OCI-LY1 (cell line): ENCODE measurements around the gene SEPSECS.

Experiments used
- H2AFZ ChIP-seq: fragments of 200-600 bp; sonication (generic), shearing (Covaris generic); 2 replicates; pipeline ENCODE4 v1.6.0; 2014; ENCODE audit warnings: antibody characterized with exemption, mild to moderate bottlenecking, low read length
- H3F3A ChIP-seq: fragments of 200-600 bp; sonication (generic), shearing (Covaris generic); 2 replicates; pipeline ENCODE4 v1.6.0; 2014; ENCODE audit warnings: mild to moderate bottlenecking, antibody characterized with exemption, low read length, moderate library complexity; ENCODE audit not compliant: insufficient read depth
- H3K27ac ChIP-seq: fragments of 200-600 bp; sonication (generic); 2 replicates; pipeline ENCODE4 v1.5.1; 2014; ENCODE audit warnings: low read length, mixed run types, mild to moderate bottlenecking, low read depth; ENCODE audit not compliant: poor library complexity, severe bottlenecking
- H3K27me3 ChIP-seq: fragments of 200-600 bp; sonication (generic); 2 replicates; pipeline ENCODE4 v1.6.0; 2014; ENCODE audit warnings: antibody characterized with exemption, mild to moderate bottlenecking, low read length, moderate library complexity; ENCODE audit not compliant: insufficient read depth
- H3K36me3 ChIP-seq: fragments of 200-600 bp; sonication (generic); 2 replicates; pipeline ENCODE4 v1.6.1; 2014; ENCODE audit warnings: mild to moderate bottlenecking, antibody characterized with exemption, low read length, moderate library complexity, mixed read lengths; ENCODE audit not compliant: insufficient read depth
- H3K4me1 ChIP-seq: fragments of 200-600 bp; sonication (generic); 2 replicates; pipeline ENCODE4 v1.5.1; 2014; ENCODE audit warnings: mild to moderate bottlenecking, low read length, moderate library complexity; ENCODE audit not compliant: insufficient read depth, severe bottlenecking
- H3K4me2 ChIP-seq: fragments of 200-600 bp; sonication (generic), shearing (Covaris generic); 2 replicates; pipeline ENCODE4 v1.6.1; 2014; ENCODE audit warnings: low read length
- H3K4me3 ChIP-seq: fragments of 200-600 bp; sonication (generic); 2 replicates; pipeline ENCODE4 v1.5.1; 2014; ENCODE audit warnings: low read length, low read depth, mild to moderate bottlenecking, mixed read lengths; ENCODE audit not compliant: poor library complexity, severe bottlenecking
- H3K79me2 ChIP-seq: fragments of 200-600 bp; shearing (Covaris generic); 2 replicates; pipeline ENCODE4 v1.6.1; 2016; ENCODE audit warnings: mixed run types, low read length, mixed read lengths; ENCODE audit not compliant: insufficient read depth
- H3K9ac ChIP-seq: fragments of 200-600 bp; sonication (generic), shearing (Covaris generic); 2 replicates; pipeline ENCODE4 v1.6.1; 2014; ENCODE audit warnings: mild to moderate bottlenecking, low read length, mixed read lengths
- H3K9me2 ChIP-seq: fragments of 200-600 bp; sonication (generic), shearing (Covaris generic); 2 replicates; pipeline ENCODE4 v1.6.1; 2014; ENCODE audit warnings: low read depth, mild to moderate bottlenecking, low read length, mixed read lengths
- H3K9me3 ChIP-seq: fragments of 200-600 bp; shearing (Covaris generic); 2 replicates; pipeline ENCODE4 v1.6.1; 2014; ENCODE audit warnings: low read length, mixed read lengths
- H4K20me1 ChIP-seq: fragments of 200-600 bp; sonication (generic), shearing (Covaris generic); 2 replicates; pipeline ENCODE4 v1.6.0; 2016; ENCODE audit warnings: mild to moderate bottlenecking, low read length; ENCODE audit not compliant: insufficient read depth
- EZH2 ChIP-seq: fragments of 200-600 bp; sonication (generic), shearing (Covaris generic); IDR thresholded peaks from 2 replicates; pipeline ENCODE4 v1.8.0; 2017; ENCODE audit warnings: borderline replicate concordance, mixed run types, mild to moderate bottlenecking, antibody characterized with exemption, low read length, moderate library complexity, mixed read lengths
- TF ChIP-seq, protein P1 (sequence below): fragments of 200-600 bp; sonication (generic), shearing (Covaris generic); IDR thresholded peaks from 2 replicates; pipeline ENCODE4 v1.5.1; 2017; ENCODE audit warnings: mild to moderate bottlenecking, antibody characterized with exemption, low read length, moderate library complexity, mixed read lengths

SEPSECS gene

GRCh38 chr4:25144870-25145481 lies 15.3 kb downstream of the SEPSECS start:
- Histone ChIP-seq H3K9me2 (no peaks in the 10 kb centered on the region), H3F3A (no peaks in the 10 kb centered on the region), H3K9ac (no peak overlapping the region), H3K27me3 (no peaks in the 10 kb centered on the region), H3K4me1 (no peaks in the 10 kb centered on the region), H3K79me2 (no peaks in the 10 kb centered on the region), H4K20me1 (no peaks in the 10 kb centered on the region), H3K4me3 (no peak overlapping the region), H2AFZ (no peak overlapping the region), H3K4me2 (no peak overlapping the region), H3K9me3 (no peaks in the 10 kb centered on the region), H3K27ac (no peak overlapping the region), H3K36me3 (no peaks in the 10 kb centered on the region)
- no peak for TF ChIP-seq EZH2
- TF ChIP-seq, protein P1, sequence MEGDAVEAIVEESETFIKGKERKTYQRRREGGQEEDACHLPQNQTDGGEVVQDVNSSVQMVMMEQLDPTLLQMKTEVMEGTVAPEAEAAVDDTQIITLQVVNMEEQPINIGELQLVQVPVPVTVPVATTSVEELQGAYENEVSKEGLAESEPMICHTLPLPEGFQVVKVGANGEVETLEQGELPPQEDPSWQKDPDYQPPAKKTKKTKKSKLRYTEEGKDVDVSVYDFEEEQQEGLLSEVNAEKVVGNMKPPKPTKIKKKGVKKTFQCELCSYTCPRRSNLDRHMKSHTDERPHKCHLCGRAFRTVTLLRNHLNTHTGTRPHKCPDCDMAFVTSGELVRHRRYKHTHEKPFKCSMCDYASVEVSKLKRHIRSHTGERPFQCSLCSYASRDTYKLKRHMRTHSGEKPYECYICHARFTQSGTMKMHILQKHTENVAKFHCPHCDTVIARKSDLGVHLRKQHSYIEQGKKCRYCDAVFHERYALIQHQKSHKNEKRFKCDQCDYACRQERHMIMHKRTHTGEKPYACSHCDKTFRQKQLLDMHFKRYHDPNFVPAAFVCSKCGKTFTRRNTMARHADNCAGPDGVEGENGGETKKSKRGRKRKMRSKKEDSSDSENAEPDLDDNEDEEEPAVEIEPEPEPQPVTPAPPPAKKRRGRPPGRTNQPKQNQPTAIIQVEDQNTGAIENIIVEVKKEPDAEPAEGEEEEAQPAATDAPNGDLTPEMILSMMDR = peak; percentile 30; the same call in 1 of the 2 replicates

DNA sequence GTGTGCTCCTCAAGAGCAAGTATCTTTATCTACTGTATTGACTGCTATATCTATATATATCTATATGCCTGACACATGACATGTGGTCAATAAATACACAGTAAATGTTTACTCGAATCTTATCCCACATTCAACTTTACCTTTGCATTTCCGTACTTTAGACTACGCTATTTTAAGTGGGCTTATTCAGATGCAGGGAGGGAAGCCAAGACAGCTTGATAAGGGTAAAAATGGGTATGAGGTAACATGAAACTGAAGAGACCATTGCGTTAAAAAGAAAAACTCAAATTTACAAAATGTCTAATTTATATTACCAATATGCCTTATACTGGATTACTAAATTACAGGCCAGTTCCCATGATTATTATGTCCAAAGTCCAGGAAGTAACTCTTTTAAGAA lies 17.8 kb downstream of the SEPSECS start:
- Histone ChIP-seq H3F3A (no peaks in the 10 kb centered on the region), H2AFZ (no peak overlapping the region), H3K4me3 (no peak overlapping the region), H3K27ac (no peak overlapping the region), H3K9me3 (no peaks in the 10 kb centered on the region), H3K4me1 (no peaks in the 10 kb centered on the region), H3K9ac (no peak overlapping the region), H3K9me2 (no peaks in the 10 kb centered on the region), H3K4me2 (no peak overlapping the region), H3K27me3 (no peaks in the 10 kb centered on the region), H3K79me2 (no peaks in the 10 kb centered on the region), H4K20me1 (no peaks in the 10 kb centered on the region), H3K36me3 (no peaks in the 10 kb centered on the region)
- TF ChIP-seq EZH2 = no peak
- TF ChIP-seq, protein P1 = no peak

DNA sequence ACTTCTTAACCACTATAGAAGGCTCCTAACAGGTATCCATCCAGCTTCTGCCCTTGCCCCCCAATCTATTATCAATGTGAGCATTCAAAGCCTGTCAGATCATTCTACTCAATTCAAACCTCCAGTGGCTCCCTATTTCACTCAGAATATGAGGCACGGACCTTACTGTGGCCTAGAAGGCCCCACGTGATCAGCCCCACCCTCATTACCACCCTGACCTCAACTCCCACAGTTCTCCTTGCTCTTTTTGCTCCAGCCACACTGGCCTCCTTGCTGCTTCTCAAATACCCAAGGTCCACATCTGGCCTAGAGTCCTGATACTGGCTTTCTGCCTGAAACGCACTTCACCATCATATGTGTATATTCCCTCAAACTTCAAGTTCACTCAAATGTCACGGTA lies 18.7 kb downstream of the SEPSECS start:
- Histone ChIP-seq H3K9me2 (no peaks in the 10 kb centered on the region), H2AFZ (no peak overlapping the region), H3K36me3 (no peaks in the 10 kb centered on the region), H4K20me1 (no peaks in the 10 kb centered on the region), H3K9ac (no peak overlapping the region), H3K4me3 (no peak overlapping the region), H3F3A (no peaks in the 10 kb centered on the region), H3K9me3 (no peaks in the 10 kb centered on the region), H3K79me2 (no peaks in the 10 kb centered on the region), H3K4me1 (no peaks in the 10 kb centered on the region), H3K27me3 (no peaks in the 10 kb centered on the region), H3K27ac (no peak overlapping the region), H3K4me2 (no peak overlapping the region)
- TF ChIP-seq, protein P1 = no peak
